Posterior cingulate gyrus (tissue), 11 donors: ENCODE measurements around the gene CRB2.

ENCODE experiments used
- DNase-seq, 10 donors: peaks; one replicate each; pipeline versions ENCODE4 v3.0.0 to v3.0.0-alpha.2; 2020 to 2021; ENCODE audit warnings: mixed read lengths in 3 of 10
- intact Hi-C: fragments of 100-400 bp; cut with DNase I; formaldehyde crosslinking; loops from one replicate; pipeline ENCODE4 v1.15.1; 2023

The CRB2 gene

DNA sequence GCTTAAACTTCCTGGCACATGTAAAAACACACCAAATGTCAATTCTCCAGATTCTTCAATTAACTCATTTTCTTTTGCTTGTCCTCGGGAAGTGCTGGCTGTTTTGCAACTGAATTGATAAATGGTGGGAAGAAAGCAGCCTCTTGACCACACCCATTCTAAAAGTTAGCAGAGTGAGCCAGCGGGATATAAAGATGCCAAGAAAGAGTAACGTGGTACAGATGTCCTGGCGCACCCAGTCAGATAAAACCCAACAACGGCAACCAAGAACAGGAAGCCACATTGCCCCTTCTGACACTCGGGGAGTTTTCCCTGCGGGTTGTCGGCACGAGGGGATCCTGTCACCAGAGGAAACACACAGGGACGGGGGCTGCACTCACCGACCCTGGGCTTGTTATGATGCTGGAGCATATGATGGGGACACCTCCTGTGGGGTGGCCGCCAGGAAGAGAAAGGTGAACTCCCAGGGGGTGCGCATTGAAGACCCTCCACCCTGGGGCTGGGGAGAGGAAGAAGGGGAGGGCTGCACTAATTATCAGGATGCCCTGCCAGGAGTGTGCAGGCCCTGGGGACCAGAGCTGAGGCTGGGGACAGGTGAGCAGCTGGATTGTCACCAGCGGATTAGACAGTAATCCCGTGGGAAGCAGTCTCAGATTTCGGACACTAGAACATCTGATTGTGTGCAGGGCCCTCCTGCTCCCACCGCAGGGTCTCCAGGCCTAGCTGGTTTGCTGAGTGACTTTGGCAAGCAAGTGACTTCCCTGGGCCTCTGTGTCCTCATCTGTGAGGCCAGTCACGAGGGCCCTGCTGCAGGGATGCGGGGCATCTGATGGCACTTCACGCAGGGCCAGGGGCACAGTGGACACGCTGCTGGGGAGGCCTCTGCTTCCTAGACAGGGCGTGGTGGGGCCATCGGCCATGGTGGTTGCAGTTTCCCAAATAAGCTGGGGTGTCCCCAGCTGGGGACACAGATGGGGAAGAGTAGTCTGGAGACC, 59.2 kb downstream of the CRB2 start:
- DNase-seq = peak in 3 of 10 donors; percentile 53 to 63 (median 59)
- intact Hi-C loops = no loop called here

DNA sequence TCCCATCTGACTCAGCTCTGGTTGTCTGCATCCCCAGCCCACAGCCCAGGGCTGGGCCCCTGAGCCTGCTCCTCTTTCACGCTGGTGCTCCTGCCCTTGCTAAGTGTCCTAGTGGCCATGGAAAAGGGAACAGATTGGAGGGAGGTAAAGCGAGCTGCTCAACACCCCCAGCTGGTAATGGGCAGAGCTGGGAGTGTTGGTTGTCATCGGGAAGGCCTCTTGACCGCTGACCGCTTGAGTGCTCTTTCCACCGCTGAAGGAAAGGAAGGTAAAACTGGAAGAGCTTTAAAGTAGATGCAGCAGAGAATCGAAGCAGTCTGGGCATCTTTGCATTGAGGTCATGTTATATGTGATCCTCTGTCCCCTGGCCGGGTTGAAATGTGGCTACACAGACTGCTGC, 60.2 kb downstream of the CRB2 start:
- intact Hi-C loops = no loop called here
- DNase-seq = peak in 3 of 10 donors; percentile 15 to 48 (median 34)

DNA sequence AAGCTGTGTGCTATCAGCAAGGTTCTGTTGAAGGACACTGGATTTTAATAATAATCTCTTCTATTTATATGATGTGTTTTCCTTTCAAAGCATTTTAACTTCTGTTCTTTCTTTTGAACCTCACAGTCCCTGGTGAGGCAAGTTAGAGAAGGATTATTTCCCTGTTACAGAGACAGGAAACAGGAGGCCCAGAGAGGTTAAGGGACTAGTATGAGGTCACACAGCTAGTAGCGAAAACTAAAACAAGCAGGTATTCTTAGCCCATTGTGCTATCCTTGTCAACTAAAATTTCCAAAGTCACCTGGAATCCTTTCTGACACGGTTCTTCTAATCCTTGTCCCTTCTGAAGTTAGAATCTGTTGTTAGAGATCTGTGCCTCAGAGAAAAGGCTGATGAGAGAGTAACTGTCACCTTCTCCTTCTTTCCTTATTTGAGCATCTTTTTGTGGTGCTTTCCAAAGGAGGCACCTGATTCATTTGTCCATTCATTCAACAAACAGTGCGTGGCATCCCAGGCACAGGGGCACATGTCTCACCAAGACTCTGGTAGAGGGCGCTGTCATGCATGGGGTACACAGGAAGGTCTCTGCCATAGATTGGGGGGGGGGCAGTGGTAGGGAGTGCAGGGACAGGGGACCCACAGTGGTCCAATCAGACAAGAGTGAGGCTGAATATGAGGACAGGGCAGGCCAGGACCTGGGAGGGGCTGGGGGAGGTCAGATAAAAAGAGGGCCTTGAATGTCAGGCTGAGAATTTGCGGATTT, 61.5 kb downstream of the CRB2 start:
- intact Hi-C loops = no loop called here

DNA sequence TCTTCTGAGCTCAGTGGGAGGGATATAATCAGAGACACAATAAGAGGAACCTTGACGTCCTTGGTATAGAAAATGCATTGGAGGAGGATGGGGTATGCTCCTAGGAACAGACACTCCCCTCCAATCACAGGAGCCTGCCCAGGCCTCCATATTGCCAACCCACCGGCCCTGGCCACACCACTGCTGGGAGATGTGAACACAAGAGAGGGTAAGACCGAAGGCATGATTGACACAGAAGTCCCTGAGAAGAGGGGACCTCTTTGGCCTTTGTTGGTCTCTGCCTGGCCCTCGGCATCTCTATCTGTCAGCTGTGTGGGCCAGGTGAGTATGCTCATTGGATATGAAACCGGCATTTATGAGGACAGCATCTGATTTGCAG, 62.0 kb downstream of the CRB2 start:
- peak in 3 of 10 donors; percentile 35 to 65 (median 38) for DNase-seq
- intact Hi-C loops = no loop called here

More for the DNA sequence above, 61.5 kb downstream of the CRB2 start:
- peak in 3 of 10 donors; percentile 8 to 23 (median 12) for DNase-seq

DNA sequence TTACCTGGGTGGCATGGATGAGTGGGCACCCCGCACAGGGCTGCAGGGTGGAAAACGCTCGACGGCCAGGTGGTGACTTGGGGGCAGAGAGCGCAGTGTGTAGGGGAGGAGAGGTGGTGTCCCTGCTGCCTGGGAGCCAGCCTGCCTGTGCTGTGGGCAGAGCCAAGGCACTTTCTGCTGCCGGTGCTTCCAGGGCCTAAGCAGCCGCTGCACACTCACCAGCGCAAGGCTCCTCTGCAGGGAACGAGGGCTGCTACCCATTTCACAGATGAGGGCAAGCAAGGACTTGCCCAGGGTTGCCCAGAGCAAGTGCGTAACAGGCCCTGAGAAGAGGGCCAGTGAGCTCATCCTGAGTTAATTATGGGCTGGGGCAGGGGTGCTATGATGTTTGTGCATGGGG, 62.5 kb downstream of the CRB2 start:
- intact Hi-C loops = no loop called here
- DNase-seq = peak in 3 of 10 donors; percentile 18 to 67 (median 50)

DNA sequence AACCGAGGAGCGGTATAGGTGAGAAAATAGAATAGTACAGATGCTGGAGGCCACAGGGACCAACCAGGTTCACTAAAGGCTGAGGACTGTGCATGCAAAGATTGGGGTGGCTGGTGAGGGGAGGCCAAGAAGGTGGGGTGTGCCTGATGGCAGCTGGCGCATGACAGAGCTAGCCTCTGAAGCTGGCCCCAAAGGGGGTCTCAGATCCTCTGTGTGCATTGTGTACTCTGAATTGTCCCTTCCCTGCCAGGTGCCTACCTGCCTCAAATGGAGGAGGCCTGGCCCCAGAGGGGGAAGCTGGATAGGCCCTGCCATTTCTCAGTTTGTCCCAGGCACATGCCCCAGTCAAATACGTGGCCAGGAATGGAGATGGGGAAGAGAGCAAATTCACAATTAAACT, 63.1 kb downstream of the CRB2 start:
- peak in 4 of 10 donors; percentile 0 to 47 (median 32) for DNase-seq
- intact Hi-C loops = no loop called here

DNA sequence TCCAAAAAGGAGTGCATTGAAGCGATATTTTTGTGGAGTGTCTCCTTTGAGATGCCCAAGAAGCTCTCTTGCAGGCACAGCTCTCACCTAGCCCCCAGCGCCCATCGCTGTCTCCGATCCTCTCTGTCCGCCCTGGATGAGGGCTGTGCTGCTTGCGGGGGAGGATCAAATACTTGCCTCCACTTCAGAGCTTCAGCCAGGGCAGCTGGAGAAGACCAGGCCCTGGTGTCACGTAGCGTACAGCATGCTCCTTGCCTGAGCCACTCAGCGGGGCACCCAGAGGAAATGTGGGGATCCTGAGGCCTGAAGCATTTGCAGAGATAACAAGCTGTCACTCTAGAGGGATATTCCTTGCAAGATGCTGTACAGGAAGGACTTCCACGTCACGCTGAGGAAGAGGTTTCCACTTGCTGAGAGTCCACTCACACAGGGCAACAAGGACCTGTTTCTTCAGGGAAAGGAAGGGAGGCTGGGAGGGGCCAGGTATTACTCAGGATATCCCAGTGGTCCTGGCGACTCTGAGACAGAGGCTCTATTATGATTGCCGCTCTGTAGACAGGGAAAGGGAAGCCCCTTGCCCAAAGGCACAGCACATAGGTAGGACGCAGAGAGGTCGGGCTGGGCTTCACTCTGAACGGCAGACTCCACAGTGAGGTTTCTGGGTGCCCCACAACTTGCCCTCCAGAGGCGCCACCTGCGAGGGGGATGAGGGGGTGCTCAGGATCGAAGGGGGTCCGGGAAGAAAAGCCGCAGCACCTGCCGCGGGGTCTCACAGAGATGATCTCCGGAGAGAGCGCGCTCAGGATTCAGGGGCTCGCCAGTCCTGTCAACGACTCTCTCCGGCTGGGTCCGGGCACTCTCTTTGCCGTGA, 64.0 kb downstream of the CRB2 start:
- peak in 4 of 10 donors; percentile 7 to 53 (median 30) for DNase-seq

DNA sequence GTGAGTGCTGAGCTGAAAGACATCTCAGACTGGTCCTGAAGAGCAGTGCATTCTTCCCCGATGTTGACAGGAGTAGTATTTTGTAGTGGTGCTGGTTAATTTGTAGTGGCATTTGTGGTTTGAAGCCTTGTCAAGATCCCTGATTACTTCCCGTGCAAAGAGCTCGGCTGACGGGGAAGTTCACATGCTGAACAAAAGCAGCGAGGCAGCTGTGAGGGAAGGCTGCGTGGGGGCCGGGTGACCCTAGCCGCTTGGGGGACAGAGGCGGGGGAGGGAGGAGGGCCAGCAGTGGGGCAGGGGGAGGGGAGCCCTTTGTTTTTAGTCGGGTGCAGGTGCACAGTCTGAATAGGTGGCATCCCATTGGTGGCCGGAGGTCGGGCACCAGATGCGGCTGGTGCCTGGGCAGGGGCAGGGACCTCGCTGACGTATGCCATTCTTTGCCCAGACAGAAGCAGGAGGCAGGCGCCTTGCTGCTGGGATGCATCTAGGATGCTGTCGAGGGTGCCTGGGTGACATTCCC, 64.7 kb downstream of the CRB2 start:
- DNase-seq = peak in 2 of 10 donors; percentile 58 to 73
- intact Hi-C loops = no loop called here

More for the DNA sequence above, 64.0 kb downstream of the CRB2 start:
- intact Hi-C loops = no loop called here

DNA sequence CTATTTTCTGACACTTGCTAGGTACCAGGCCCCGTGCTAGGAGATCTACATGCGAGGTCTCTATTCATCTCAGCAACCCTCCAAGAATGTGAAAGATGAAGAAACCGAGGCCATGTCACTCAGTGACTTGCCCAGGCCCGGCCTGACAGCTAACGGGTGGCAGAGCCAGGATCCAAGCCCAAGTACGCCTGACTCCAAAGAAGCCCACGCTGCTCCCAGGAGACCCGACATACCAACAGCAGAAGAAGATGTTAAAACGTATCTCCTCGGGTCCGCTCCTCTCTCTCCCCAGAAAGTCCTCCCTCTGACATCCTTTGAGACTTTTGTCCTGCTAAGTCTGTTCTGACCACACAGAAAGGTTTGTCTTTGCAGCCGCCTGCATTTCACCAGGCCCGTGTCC, 65.2 kb downstream of the CRB2 start:
- intact Hi-C loops = no loop called here
- DNase-seq = peak in 2 of 10 donors; percentile 31 to 49

DNA sequence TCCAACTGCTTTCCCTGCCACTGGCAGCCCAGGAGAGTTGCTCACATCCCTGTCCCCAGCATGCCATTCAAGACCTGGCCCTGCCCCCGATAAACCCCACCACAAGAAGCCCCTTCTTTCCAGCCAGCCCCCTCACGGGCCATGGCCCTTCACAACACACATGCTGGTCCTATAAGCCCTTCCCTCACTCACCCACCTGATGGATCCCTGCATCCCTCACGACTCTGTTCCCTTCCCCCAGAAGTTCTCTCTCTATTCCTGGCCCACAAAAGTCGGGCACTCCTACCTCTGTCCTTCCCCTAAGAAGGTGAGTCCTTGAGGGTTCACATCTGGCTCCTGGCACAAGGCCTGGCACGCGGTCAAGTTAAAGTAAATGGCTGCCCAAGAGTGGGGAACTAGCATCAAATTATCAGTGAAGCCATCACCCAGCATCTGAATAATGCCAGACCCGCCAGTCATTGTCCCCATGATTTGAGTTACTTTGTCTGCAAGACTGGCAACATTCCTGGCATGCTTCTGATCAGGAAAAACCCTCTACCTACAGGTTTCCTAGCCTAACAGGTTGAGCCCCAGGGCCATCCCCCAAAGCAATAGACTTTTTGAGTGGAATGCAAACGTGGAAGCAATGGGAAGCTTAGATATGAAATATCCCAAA, 65.9 kb downstream of the CRB2 start:
- intact Hi-C loops = no loop called here
- peak in 4 of 10 donors; percentile 5 to 70 (median 30) for DNase-seq

DNA sequence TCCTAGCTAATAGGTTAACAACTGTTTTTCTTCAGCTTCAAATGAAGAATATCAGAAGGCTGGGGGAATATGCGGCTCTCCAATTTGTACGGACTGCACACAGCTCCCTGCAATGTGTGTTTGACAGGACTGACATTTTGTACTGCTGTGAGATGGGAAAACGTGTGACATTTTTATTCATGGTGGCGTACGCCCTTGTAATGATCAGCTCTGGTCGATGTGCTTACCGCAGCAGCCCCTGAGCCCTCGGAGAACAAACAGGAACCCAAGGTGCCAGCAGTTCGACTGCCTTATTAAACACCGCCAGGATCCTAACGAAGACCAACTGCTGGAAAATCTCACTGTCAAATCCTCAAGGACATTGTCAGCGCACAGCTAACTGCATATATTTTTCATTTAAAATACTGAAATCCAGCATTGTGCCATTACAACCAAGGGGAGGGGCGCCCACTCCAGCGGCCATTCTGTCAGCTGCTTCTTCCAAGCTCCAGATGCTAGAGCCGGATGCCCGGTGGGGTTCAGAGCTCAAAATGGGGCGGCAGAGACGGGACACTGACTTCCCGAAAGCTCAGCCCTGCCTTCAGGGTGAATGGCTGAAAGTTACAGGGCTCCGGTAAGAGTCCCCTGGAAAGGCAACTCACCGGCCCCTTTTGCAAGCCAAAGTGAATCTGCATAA, 66.8 kb downstream of the CRB2 start:
- peak in 3 of 10 donors; percentile 45 to 55 (median 49) for DNase-seq
- intact Hi-C loops = no loop called here

DNA sequence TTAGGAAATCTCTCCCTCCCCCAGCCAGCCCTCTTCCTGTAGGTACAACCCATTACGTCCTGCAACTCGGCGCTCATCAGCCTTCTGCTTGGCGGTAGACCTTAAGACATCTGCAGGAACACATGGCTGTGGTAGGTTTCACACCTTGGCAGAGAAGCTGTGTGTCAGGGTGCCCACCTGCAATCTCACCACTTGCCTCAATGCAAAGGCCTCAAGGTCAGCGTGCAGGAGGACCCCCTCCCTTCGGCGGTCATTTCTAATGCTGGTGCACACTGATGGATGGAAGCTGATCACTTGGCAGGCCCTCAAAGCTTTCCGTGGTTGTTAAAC, 67.3 kb downstream of the CRB2 start:
- intact Hi-C loops = no loop called here
- DNase-seq = peak in 3 of 10 donors; percentile 22 to 50 (median 38)

DNA sequence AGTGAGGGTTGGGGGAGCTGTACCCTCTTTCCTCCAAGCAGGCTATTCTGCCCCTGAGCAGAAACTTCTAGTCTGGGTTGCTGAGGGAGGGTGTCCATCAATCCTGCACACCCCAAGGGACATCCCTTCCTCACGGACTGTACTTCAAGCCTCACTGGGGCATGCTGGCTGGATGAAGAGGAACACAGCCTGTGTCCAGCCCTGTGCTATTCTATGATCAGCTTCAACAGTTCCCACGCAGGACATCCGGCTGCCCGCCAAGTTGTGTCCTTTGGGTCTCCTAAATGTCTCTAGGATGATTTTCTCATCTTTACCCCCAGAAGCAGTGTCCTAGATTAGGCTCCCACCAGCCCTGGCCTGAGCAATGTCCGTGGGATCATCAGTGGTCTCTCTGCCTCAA, 68.1 kb downstream of the CRB2 start:
- DNase-seq = peak in 2 of 10 donors; percentile 19 to 22
- intact Hi-C loops = no loop called here

DNA sequence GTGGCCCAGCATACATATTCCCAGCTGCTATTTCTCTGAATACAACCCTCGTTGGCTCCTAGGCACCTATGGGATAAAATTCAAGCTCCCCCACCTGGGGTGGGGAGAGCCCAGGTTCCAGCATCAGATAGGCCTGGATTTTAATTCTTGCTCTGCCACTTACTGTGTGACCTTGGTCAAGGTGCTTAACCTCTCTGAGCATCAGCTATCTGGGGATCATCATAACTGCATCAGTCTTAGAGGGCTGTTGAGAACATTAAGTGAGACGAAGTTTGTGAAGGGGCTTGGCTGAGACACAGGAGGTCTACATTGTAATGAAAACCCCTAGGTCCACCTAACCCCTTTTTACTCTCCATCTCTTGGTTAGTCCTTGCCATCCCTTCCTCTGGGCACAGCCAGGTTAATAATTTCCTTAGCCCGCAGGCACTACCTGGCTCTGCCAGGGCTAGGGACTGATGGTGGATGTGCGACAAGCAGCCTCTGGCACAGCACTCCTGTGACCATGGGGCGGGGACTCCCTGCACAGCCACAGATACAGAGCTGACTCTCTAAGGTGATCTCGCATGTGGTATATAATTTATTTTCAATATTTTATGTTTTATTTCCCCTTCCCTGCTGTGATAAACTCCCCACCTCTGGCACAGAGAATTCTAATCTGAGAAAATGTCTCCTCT, 68.7 kb downstream of the CRB2 start:
- DNase-seq = peak in 2 of 10 donors; percentile 44 to 61
- intact Hi-C loops = no loop called here

DNA sequence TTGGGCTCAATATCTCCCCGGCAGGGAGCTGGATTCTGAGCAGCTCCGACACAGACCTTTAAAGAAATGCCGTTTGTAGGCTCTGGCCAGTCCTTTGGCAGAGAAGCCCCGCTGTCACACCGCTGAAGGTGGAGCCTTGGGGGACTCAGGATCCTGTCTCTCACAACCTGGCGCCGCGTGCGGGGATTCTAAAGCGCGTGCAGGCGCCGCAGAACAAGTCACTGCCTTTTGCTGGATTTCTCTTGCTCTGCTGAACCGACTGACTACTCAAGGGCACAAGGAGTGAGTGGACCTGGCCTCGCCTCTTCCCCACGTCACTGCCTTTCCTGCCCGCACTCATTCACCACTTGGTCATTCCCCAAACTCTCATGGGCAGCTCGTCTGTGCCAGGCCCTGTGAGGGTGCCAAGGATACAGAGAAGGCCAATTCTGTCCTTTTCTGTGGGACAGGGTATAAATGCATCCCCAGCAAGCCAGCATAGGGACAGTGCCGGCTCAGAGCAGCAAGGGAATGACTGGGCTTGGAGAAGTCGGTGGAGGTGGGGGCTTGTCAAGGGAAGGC, 69.3 kb downstream of the CRB2 start:
- intact Hi-C loops = no loop called here
- peak in 5 of 10 donors; percentile 23 to 81 (median 30) for DNase-seq

DNA sequence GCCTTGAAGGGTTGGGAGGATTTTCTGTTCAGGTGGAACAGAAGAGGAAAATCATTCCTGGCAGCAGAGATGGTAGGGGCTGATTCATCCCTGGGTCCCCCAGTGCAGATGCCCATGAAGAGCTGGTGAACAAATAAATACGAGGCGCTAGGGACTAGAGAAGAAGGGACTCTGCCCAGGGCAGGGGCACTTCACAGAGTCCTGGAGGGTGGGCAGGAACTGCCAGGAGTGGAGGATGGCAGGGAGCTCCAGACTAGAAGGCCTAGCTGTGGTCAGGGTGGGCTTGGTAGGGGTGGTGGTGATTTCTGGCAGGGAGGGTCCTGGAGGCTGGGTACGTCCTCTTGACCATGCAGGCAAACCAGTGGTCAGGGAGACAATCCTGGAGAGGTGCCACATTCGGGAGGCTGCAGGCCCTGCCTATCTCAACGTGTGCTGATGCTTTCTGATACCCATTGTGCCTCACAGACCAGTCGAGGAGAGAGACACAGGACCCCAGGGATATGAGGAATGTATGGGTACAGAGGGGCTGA, 69.9 kb downstream of the CRB2 start:
- peak in 2 of 10 donors; percentile 39 to 54 for DNase-seq

DNA sequence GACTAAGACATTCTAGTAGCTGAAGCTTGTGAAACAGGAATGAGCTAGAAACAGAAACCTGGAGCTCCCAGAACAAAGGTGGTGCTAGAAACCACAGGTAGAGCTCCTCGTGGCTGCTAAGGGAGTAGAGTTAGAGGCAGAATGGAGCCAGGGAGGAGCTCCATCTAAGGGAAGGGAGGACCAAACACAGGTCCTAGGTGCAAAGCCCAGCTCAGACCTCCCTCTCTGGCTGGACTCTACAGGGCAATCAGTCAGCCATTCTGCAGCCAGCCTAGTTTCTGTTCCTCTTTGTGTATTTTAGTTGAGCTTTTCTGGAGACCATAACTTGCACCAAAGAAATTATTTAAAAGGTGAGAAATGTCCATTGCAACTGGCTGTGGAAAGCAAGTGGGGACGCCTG, 70.4 kb downstream of the CRB2 start:
- peak in 2 of 10 donors; percentile 7 to 32 for DNase-seq
- intact Hi-C loops = no loop called here

More for the DNA sequence above, 69.9 kb downstream of the CRB2 start:
- intact Hi-C loops = no loop called here
